ENCODE data around the gene STARD10.

Gene STARD10

DNA sequence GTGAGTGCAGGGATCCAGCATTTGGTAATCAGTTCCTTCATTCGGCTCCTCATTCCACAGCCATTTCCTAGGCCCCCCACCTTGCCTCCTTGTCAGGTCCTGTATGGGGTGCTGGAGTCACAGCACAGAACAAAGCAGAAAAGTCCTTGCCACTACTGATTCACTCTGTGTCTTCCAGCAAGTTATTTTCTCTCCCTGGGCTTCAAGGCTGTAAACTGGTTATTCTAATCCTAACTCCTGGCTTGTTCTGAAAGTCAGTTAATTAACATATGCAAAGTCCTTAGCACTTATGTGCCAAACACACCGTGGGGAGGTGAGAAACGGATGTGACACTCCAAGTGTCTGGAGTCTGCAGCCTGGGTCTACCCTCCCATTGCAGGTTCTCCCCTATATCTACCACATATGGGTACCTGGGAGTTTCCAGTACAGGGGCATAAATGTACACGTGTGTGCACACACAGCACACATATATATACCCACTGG lies 89.0 kb downstream of the STARD10 start:
- DNase-seq, result no peak
